IMR-90 (cell line): ENCODE results near the gene GNPTG.

Source experiments
- MAFK ChIP-seq: IDR thresholded peaks from 2 replicates; pipeline ENCODE4 v1.6.1; 2012; ENCODE audit warnings: low read depth, low read length, improper control_type of control experiment
- POLR2A ChIP-seq: IDR thresholded peaks from 2 replicates; pipeline ENCODE4 v1.6.1; 2012; ENCODE audit warnings: mild to moderate bottlenecking, low read depth, low read length
- RCOR1 ChIP-seq: IDR thresholded peaks from 2 replicates; pipeline ENCODE4 v1.6.1; 2012; ENCODE audit warnings: mild to moderate bottlenecking, low read length, improper control_type of control experiment; ENCODE audit not compliant: insufficient replicate concordance
- SMC3 ChIP-seq: fragments of 150-350 bp; IDR thresholded peaks from 2 replicates; pipeline ENCODE4 v1.6.1; 2016; ENCODE audit warnings: low read depth, mild to moderate bottlenecking, antibody characterized with exemption, low read length, moderate library complexity
- TF ChIP-seq, protein P1 (sequence below): conservative IDR thresholded peaks from 2 replicates; pipeline ENCODE4 v1.5.1; 2012; ENCODE audit warnings: mild to moderate bottlenecking, low read depth, low read length, improper control_type of control experiment
- TF ChIP-seq, protein P2 (sequence below): fragments of 150-350 bp; IDR thresholded peaks from 2 replicates; pipeline ENCODE4 v1.6.1; 2016; ENCODE audit warnings: low read depth, mild to moderate bottlenecking, low read length, moderate library complexity, borderline replicate concordance

DNA sequence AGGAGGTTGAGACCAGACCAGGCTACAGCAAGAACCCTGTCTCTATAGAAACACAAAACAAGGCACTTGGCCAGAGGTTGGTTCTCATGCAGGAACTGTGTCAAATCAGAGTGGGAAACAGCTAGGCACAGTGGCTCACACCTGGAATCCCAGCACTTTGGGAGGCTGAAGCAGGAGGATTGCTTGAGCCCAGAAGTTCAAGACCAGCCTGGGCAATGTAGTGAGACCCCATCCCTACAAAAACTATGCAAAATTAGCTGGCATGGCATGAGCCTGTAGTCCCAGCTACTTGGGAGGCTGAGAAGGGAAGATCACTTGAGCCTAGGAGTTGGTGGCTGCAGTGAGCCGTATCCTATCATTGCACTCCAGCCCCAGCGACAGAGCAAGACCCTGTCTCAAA, 61.1 kb downstream of the GNPTG start:
- TF ChIP-seq, protein P1, sequence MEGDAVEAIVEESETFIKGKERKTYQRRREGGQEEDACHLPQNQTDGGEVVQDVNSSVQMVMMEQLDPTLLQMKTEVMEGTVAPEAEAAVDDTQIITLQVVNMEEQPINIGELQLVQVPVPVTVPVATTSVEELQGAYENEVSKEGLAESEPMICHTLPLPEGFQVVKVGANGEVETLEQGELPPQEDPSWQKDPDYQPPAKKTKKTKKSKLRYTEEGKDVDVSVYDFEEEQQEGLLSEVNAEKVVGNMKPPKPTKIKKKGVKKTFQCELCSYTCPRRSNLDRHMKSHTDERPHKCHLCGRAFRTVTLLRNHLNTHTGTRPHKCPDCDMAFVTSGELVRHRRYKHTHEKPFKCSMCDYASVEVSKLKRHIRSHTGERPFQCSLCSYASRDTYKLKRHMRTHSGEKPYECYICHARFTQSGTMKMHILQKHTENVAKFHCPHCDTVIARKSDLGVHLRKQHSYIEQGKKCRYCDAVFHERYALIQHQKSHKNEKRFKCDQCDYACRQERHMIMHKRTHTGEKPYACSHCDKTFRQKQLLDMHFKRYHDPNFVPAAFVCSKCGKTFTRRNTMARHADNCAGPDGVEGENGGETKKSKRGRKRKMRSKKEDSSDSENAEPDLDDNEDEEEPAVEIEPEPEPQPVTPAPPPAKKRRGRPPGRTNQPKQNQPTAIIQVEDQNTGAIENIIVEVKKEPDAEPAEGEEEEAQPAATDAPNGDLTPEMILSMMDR: no peak
- TF ChIP-seq MAFK (no peak), POLR2A (no peak), SMC3 (no peak), RCOR1 (no peak)
- TF ChIP-seq, protein P2, sequence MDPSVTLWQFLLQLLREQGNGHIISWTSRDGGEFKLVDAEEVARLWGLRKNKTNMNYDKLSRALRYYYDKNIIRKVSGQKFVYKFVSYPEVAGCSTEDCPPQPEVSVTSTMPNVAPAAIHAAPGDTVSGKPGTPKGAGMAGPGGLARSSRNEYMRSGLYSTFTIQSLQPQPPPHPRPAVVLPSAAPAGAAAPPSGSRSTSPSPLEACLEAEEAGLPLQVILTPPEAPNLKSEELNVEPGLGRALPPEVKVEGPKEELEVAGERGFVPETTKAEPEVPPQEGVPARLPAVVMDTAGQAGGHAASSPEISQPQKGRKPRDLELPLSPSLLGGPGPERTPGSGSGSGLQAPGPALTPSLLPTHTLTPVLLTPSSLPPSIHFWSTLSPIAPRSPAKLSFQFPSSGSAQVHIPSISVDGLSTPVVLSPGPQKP: no peak
